DOHH2 (cell line): Measurements from ENCODE around the gene HCK.
"Not testable (repeated sequence)": the region's sequence is repeated elsewhere in the genome, so short reads cannot be mapped to it uniquely, and the experiment has no call there.

ENCODE experiments used
- H3F3A ChIP-seq: fragments of 200-600 bp; sonication (generic), shearing (Covaris generic); 2 replicates; pipeline ENCODE4 v1.6.0; 2016; ENCODE audit warnings: antibody characterized with exemption, mild to moderate bottlenecking; ENCODE audit not compliant: control insufficient read depth, insufficient read depth
- H3K27ac ChIP-seq: fragments of 200-600 bp; sonication (generic); 2 replicates; pipeline ENCODE4 v1.5.1; 2014; ENCODE audit warnings: low read depth, mild to moderate bottlenecking, low read length, moderate library complexity
- H3K27me3 ChIP-seq: fragments of 200-600 bp; sonication (generic); 2 replicates; pipeline ENCODE4 v1.6.1; 2014; ENCODE audit warnings: mild to moderate bottlenecking, low read length, mixed read lengths; ENCODE audit not compliant: control insufficient read depth
- H3K36me3 ChIP-seq: fragments of 200-600 bp; sonication (generic); 2 replicates; pipeline ENCODE4 v1.6.1; 2014; ENCODE audit warnings: mild to moderate bottlenecking, low read length, moderate library complexity, mixed read lengths; ENCODE audit not compliant: control insufficient read depth
- H3K4me1 ChIP-seq: fragments of 200-600 bp; sonication (generic); 2 replicates; pipeline ENCODE4 v1.6.1; 2014; ENCODE audit warnings: mild to moderate bottlenecking, low read length, mixed read lengths; ENCODE audit not compliant: control insufficient read depth
- H3K4me2 ChIP-seq: fragments of 200-600 bp; sonication (generic); 2 replicates; pipeline ENCODE4 v1.6.0; 2014; ENCODE audit warnings: mild to moderate bottlenecking, low read length, moderate library complexity
- H3K4me3 ChIP-seq: fragments of 200-600 bp; sonication (generic); 2 replicates; pipeline ENCODE4 v1.5.1; 2014; ENCODE audit warnings: mild to moderate bottlenecking, low read length, mixed read lengths
- H3K79me2 ChIP-seq: fragments of 200-600 bp; sonication (generic); 2 replicates; pipeline ENCODE4 v1.6.1; 2014; ENCODE audit warnings: mild to moderate bottlenecking, low read length, mixed read lengths; ENCODE audit not compliant: control insufficient read depth
- H3K9me2 ChIP-seq: fragments of 200-600 bp; sonication (generic); replicated peaks from 2 replicates; pipeline ENCODE4 v1.6.1; 2014; ENCODE audit warnings: mild to moderate bottlenecking, low read length, mixed read lengths; ENCODE audit not compliant: control insufficient read depth
- H3K9me3 ChIP-seq: fragments of 200-600 bp; sonication (generic); 2 replicates; pipeline ENCODE4 v1.6.1; 2014; ENCODE audit warnings: antibody characterized with exemption, low read length, mixed read lengths; ENCODE audit not compliant: control insufficient read depth, insufficient read depth
- H4K20me1 ChIP-seq: fragments of 200-600 bp; sonication (generic); 2 replicates; pipeline ENCODE4 v1.6.0; 2014; ENCODE audit warnings: low read depth, mild to moderate bottlenecking, antibody characterized with exemption, low read length, moderate library complexity; ENCODE audit not compliant: control insufficient read depth, insufficient read depth
- EZH2phosphoT487 ChIP-seq: fragments of 200-600 bp; sonication (generic); IDR thresholded peaks from 2 replicates; pipeline ENCODE4 v1.6.1; 2017; ENCODE audit warnings: borderline replicate concordance, mild to moderate bottlenecking, antibody characterized with exemption, low read length, moderate library complexity, mixed read lengths
- TF ChIP-seq, protein P1 (sequence below): fragments of 200-600 bp; sonication (generic); IDR thresholded peaks from one replicate; pipeline ENCODE4 v1.5.1; 2014; ENCODE audit warnings: antibody characterized with exemption, mild to moderate bottlenecking, low read depth, low read length; ENCODE audit not compliant: poor library complexity, severe bottlenecking

Gene HCK

GRCh38 chr20:32031007-32031958, 20.8 kb upstream of the HCK start:
- H3K27ac ChIP-seq = no peak overlapping the region
- H3K9me3 ChIP-seq = no peaks in the 10 kb centered on the region
- peak overlapping the region; percentile 65 for H3K4me3 ChIP-seq
- H3K4me2 ChIP-seq = peak overlapping the region; percentile 70
- no peaks in the 10 kb centered on the region for H3K36me3 ChIP-seq
- no peaks in the 10 kb centered on the region for H3K9me2 ChIP-seq
- TF ChIP-seq, protein P1, sequence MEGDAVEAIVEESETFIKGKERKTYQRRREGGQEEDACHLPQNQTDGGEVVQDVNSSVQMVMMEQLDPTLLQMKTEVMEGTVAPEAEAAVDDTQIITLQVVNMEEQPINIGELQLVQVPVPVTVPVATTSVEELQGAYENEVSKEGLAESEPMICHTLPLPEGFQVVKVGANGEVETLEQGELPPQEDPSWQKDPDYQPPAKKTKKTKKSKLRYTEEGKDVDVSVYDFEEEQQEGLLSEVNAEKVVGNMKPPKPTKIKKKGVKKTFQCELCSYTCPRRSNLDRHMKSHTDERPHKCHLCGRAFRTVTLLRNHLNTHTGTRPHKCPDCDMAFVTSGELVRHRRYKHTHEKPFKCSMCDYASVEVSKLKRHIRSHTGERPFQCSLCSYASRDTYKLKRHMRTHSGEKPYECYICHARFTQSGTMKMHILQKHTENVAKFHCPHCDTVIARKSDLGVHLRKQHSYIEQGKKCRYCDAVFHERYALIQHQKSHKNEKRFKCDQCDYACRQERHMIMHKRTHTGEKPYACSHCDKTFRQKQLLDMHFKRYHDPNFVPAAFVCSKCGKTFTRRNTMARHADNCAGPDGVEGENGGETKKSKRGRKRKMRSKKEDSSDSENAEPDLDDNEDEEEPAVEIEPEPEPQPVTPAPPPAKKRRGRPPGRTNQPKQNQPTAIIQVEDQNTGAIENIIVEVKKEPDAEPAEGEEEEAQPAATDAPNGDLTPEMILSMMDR = peak; percentile 100
- no peak for TF ChIP-seq EZH2phosphoT487
- no peaks in the 10 kb centered on the region for H3K79me2 ChIP-seq
- H3K27me3 ChIP-seq = no peaks in the 10 kb centered on the region
- H3F3A ChIP-seq = 0 out of 2 replicates have a peak, but pooled peaks cover 3% of the 10 kb centered on the region
- peaks cover 50% of the 10 kb centered on the region for H3K4me1 ChIP-seq
- no peaks in the 10 kb centered on the region for H4K20me1 ChIP-seq

DNA sequence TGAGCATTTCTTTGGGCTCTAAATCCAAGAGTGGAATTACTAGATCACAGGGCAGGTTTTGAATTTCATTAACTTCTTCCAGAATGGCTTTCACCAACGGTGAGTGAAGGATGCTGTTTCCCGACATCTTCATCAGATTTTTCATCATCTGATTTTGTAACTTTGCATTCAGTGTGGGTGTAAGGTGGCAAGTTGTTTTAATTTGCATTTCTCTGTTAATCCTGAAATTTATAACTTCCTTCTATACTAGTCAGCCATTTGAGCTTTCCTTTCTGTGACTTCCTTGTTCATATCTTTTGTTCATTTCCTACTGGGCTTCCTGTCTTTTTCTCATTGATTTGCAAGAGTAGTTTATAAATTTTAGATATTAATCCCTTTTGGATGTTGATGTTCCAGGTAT, 18.7 kb upstream of the HCK start:
- TF ChIP-seq, protein P1 = no peak
- TF ChIP-seq EZH2phosphoT487 = no peak
- Histone ChIP-seq H4K20me1 (no peaks in the 10 kb centered on the region), H3K9me2 (no peaks in the 10 kb centered on the region), H3K4me3 (peak overlapping the region; percentile 45), H3K27ac (peak overlapping the region; percentile 56), H3K9me3 (no peaks in the 10 kb centered on the region), H3K4me2 (peak overlapping the region; percentile 70), H3K79me2 (no peaks in the 10 kb centered on the region), H3K36me3 (no peaks in the 10 kb centered on the region), H3F3A (peaks cover 12% of the 10 kb centered on the region), H3K27me3 (no peaks in the 10 kb centered on the region), H3K4me1 (peaks cover 70% of the 10 kb centered on the region)

DNA sequence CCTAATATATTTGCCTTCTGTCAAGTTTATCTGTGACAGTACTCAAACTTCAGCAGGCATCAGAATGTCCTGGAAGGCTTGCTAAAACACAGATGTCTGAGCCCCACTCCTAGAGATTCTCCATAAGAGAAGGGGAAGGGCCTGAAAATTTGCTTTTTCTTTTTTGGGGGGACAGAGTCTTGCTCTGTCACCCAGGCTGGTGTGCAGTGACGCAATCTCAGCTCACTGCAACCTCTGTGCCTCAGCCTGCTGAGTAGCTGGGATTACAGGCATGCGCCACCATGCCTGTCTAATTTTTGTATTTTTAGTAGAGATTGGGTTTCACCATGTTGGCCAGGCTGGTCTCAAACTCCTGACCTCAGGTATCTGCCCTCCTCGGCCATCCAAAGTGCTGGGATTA, 18.3 kb upstream of the HCK start:
- not testable (repeated sequence) for H3K79me2 ChIP-seq, H3K36me3 ChIP-seq, H3K9me2 ChIP-seq, H3K27me3 ChIP-seq, H3K9me3 ChIP-seq, H4K20me1 ChIP-seq
- Histone ChIP-seq H3K4me2 (peak overlapping the region; percentile 70), H3F3A (peaks cover 12% of the 10 kb centered on the region), H3K4me1 (peaks cover 74% of the 10 kb centered on the region), H3K27ac (peak overlapping the region; percentile 56), H3K4me3 (peak overlapping the region; percentile 45)
